Measurements from ENCODE around the gene ZMAT5.
"Not testable (repeated sequence)": the region's sequence is repeated elsewhere in the genome, so short reads cannot be mapped to it uniquely, and the experiment has no call there.

ZMAT5 gene

GRCh38 chr22:29767171-29768051 is 604 bp upstream of the ZMAT5 start, which contains the start of gene UQCR10:
Gene UQCR10 (plus strand): TSS chr22:29767369. CDS start chr22:29767399, 30 bp downstream.
- no peaks in the 10 kb centered on the region for H3K9me3 ChIP-seq (ENCODE audit: low read depth, low read length)
- TF ChIP-seq POLR2AphosphoS5 (IDR thresholded peaks at IDR 0.05; ENCODE audit: borderline replicate concordance, low read depth, low read length) (peak; percentile 86), EZH2 (IDR thresholded peaks at IDR 0.05) (no peak), FOXP2 (optimal IDR thresholded peaks at IDR 0.05; ENCODE audit: control extremely low read depth, extremely low read length, insufficient read depth) (no peak)
- H3K9ac ChIP-seq (ENCODE audit: insufficient read length) = peak within 1 kb of the TSS; percentile 97
- peak; percentile 83 for DNase-seq (ENCODE audit: low read depth, low spot score)
- H3K27ac ChIP-seq = peak within 1 kb of the TSS; percentile 96
- H3K4me3 ChIP-seq = peak within 1 kb of the TSS; percentile 99
- peaks cover 23% of the 10 kb centered on the region for H3K36me3 ChIP-seq (ENCODE audit: insufficient read depth, low read length)

GRCh38 chr22:29765905-29766631 is 739 bp downstream of the ZMAT5 start:
- Histone ChIP-seq H3K27ac (peak overlapping the region; percentile 4; the same call in 1 of the 2 replicates), H3K36me3 (ENCODE audit: insufficient read depth, low read length) (peaks cover 23% of the 10 kb centered on the region), H3K9ac (ENCODE audit: insufficient read length) (peak overlapping the region; percentile 78), H3K9me3 (ENCODE audit: low read depth, low read length) (no peaks in the 10 kb centered on the region), H3K4me3 (peak overlapping the region; percentile 99)
- TF ChIP-seq EZH2 (IDR thresholded peaks at IDR 0.05) (no peak), FOXP2 (optimal IDR thresholded peaks at IDR 0.05; ENCODE audit: control extremely low read depth, extremely low read length, insufficient read depth) (no peak), POLR2AphosphoS5 (IDR thresholded peaks at IDR 0.05; ENCODE audit: borderline replicate concordance, low read depth, low read length) (no peak)
- DNase-seq (ENCODE audit: low read depth, low spot score) = no peak

GRCh38 chr22:29762263-29762662 is 4.5 kb downstream of the ZMAT5 start:
- no peak for TF ChIP-seq EZH2 (IDR thresholded peaks at IDR 0.05)
- no peak for DNase-seq (ENCODE audit: low read depth, low spot score)
- no peak overlapping the region for H3K27ac ChIP-seq
- no peaks in the 10 kb centered on the region for H3K36me3 ChIP-seq (ENCODE audit: insufficient read depth, low read length)
- no peaks in the 10 kb centered on the region for H3K9me3 ChIP-seq (ENCODE audit: low read depth, low read length)
- H3K9ac ChIP-seq (ENCODE audit: insufficient read length) = no peak overlapping the region
- H3K4me3 ChIP-seq = no peak overlapping the region

GRCh38 chr22:29758959-29759358 is 7.8 kb downstream of the ZMAT5 start:
- no peaks in the 10 kb centered on the region for H3K36me3 ChIP-seq (ENCODE audit: insufficient read depth, low read length)
- DNase-seq (ENCODE audit: low read depth, low spot score) = no peak
- H3K27ac ChIP-seq = no peak overlapping the region
- no peak overlapping the region for H3K9ac ChIP-seq (ENCODE audit: insufficient read length)
- H3K4me3 ChIP-seq = no peak overlapping the region
- no peaks in the 10 kb centered on the region for H3K9me3 ChIP-seq (ENCODE audit: low read depth, low read length)
- TF ChIP-seq POLR2AphosphoS5 (IDR thresholded peaks at IDR 0.05; ENCODE audit: borderline replicate concordance, low read depth, low read length) = no peak
- TF ChIP-seq FOXP2 (optimal IDR thresholded peaks at IDR 0.05; ENCODE audit: control extremely low read depth, extremely low read length, insufficient read depth) = no peak
- TF ChIP-seq EZH2 (IDR thresholded peaks at IDR 0.05) = no peak

GRCh38 chr22:29758068-29758622 is 8.7 kb downstream of the ZMAT5 start:
- no peaks in the 10 kb centered on the region for H3K36me3 ChIP-seq (ENCODE audit: insufficient read depth, low read length)
- H3K9me3 ChIP-seq (ENCODE audit: low read depth, low read length) = no peaks in the 10 kb centered on the region
- no peak overlapping the region for H3K27ac ChIP-seq
- TF ChIP-seq EZH2 (IDR thresholded peaks at IDR 0.05) (no peak), POLR2AphosphoS5 (IDR thresholded peaks at IDR 0.05; ENCODE audit: borderline replicate concordance, low read depth, low read length) (no peak), FOXP2 (optimal IDR thresholded peaks at IDR 0.05; ENCODE audit: control extremely low read depth, extremely low read length, insufficient read depth) (no peak)
- no peak overlapping the region for H3K9ac ChIP-seq (ENCODE audit: insufficient read length)
- no peak for DNase-seq (ENCODE audit: low read depth, low spot score)
- no peak overlapping the region for H3K4me3 ChIP-seq

GRCh38 chr22:29757096-29757495 is 9.7 kb downstream of the ZMAT5 start:
- no peak overlapping the region for H3K9ac ChIP-seq (ENCODE audit: insufficient read length)
- TF ChIP-seq POLR2AphosphoS5 (IDR thresholded peaks at IDR 0.05; ENCODE audit: borderline replicate concordance, low read depth, low read length) (no peak), FOXP2 (optimal IDR thresholded peaks at IDR 0.05; ENCODE audit: control extremely low read depth, extremely low read length, insufficient read depth) (no peak), EZH2 (IDR thresholded peaks at IDR 0.05) (no peak)
- no peaks in the 10 kb centered on the region for H3K9me3 ChIP-seq (ENCODE audit: low read depth, low read length)
- H3K27ac ChIP-seq = no peak overlapping the region
- no peak overlapping the region for H3K4me3 ChIP-seq
- DNase-seq (ENCODE audit: low read depth, low spot score) = no peak
- H3K36me3 ChIP-seq (ENCODE audit: insufficient read depth, low read length) = no peaks in the 10 kb centered on the region

GRCh38 chr22:29756341-29756740 is 10.5 kb downstream of the ZMAT5 start:
- no peak for DNase-seq (ENCODE audit: low read depth, low spot score)
- no peak for TF ChIP-seq POLR2AphosphoS5 (IDR thresholded peaks at IDR 0.05; ENCODE audit: borderline replicate concordance, low read depth, low read length)
- no peak for TF ChIP-seq FOXP2 (optimal IDR thresholded peaks at IDR 0.05; ENCODE audit: control extremely low read depth, extremely low read length, insufficient read depth)
- no peak for TF ChIP-seq EZH2 (IDR thresholded peaks at IDR 0.05)
- no peaks in the 10 kb centered on the region for H3K9me3 ChIP-seq (ENCODE audit: low read depth, low read length)
- H3K36me3 ChIP-seq (ENCODE audit: insufficient read depth, low read length) = no peaks in the 10 kb centered on the region
- H3K9ac ChIP-seq (ENCODE audit: insufficient read length) = no peak overlapping the region
- H3K4me3 ChIP-seq = no peak overlapping the region
- no peak overlapping the region for H3K27ac ChIP-seq

GRCh38 chr22:29755889-29756288 is 10.9 kb downstream of the ZMAT5 start:
- TF ChIP-seq FOXP2 (optimal IDR thresholded peaks at IDR 0.05; ENCODE audit: control extremely low read depth, extremely low read length, insufficient read depth) (no peak), POLR2AphosphoS5 (IDR thresholded peaks at IDR 0.05; ENCODE audit: borderline replicate concordance, low read depth, low read length) (no peak), EZH2 (IDR thresholded peaks at IDR 0.05) (no peak)
- no peak overlapping the region for H3K4me3 ChIP-seq
- no peak overlapping the region for H3K27ac ChIP-seq
- no peak for DNase-seq (ENCODE audit: low read depth, low spot score)
- no peak overlapping the region for H3K9ac ChIP-seq (ENCODE audit: insufficient read length)
- H3K36me3 ChIP-seq (ENCODE audit: insufficient read depth, low read length) = no peaks in the 10 kb centered on the region
- no peaks in the 10 kb centered on the region for H3K9me3 ChIP-seq (ENCODE audit: low read depth, low read length)

GRCh38 chr22:29754658-29755395 is 12.0 kb downstream of the ZMAT5 start:
- H3K9me3 ChIP-seq (ENCODE audit: low read depth, low read length); H3K36me3 ChIP-seq (ENCODE audit: insufficient read depth, low read length); H3K9ac ChIP-seq (ENCODE audit: insufficient read length); H3K27ac ChIP-seq; H3K4me3 ChIP-seq; DNase-seq (ENCODE audit: low read depth, low spot score): not testable (repeated sequence)
